HepG2 (cell line): ENCODE measurements around the gene IPO5. TPM values are rescaled to one million over a fixed set of nuclear protein-coding genes. Genes with fewer than 3 reads are reported as not detected.

Experiments
- AGO2 ChIP-seq: fragments of 200-400 bp; formaldehyde crosslinking; optimal IDR thresholded peaks from 2 replicates; pipeline ENCODE3; 2017; ENCODE audit warnings: mild to moderate bottlenecking, low read depth, low read length, moderate library complexity
- ATF2 ChIP-seq: sonication (generic); formaldehyde crosslinking; IDR thresholded peaks from 2 replicates; pipeline ENCODE4 v1.4.0; 2020; ENCODE audit warnings: missing genetic modification reagents
- DNMT3B ChIP-seq: conservative IDR thresholded peaks from 2 replicates; pipeline ENCODE4 v1.6.1; 2016; ENCODE audit warnings: missing biosample characterization, control low read depth
- HINFP ChIP-seq: sonication (generic); formaldehyde crosslinking; IDR thresholded peaks from 2 replicates; pipeline ENCODE4 v1.4.0; 2020; ENCODE audit warnings: low read depth, mild to moderate bottlenecking, missing genetic modification reagents
- KMT2A ChIP-seq: sonication (generic); formaldehyde crosslinking; IDR thresholded peaks from 2 replicates; pipeline ENCODE4 v1.4.0; 2020; ENCODE audit warnings: missing genetic modification reagents
- MAZ ChIP-seq, 2 experiments: sonication (generic) in 1 of 2; formaldehyde crosslinking in 1 of 2; IDR thresholded peaks; 2 replicates each; pipeline versions ENCODE4 v1.5.0 to v1.6.1; 2012 to 2020; ENCODE audit warnings: low read depth in 2 of 2, mild to moderate bottlenecking in 2 of 2, borderline replicate concordance in 1 of 2, improper control_type of control experiment in 1 of 2, low read length in 1 of 2, missing genetic modification reagents in 1 of 2, moderate library complexity in 1 of 2
- MXI1 ChIP-seq: IDR thresholded peaks from 3 replicates; pipeline ENCODE4 v1.6.1; 2012; ENCODE audit warnings: low read depth, low read length, inconsistent platforms, borderline replicate concordance
- MYC ChIP-seq: sonication (generic); formaldehyde crosslinking; IDR thresholded peaks from 2 replicates; pipeline ENCODE4 v1.9.0; 2021; ENCODE audit warnings: missing genetic modification reagents, borderline replicate concordance
- PBX3 ChIP-seq: sonication (generic); formaldehyde crosslinking; IDR thresholded peaks from 2 replicates; pipeline ENCODE4 v1.8.1; 2023; ENCODE audit warnings: missing genetic modification reagents, inconsistent platforms, borderline replicate concordance
- PHF8 ChIP-seq: sonication (generic); formaldehyde crosslinking; IDR thresholded peaks from 2 replicates; pipeline ENCODE4 v1.5.0; 2020; ENCODE audit warnings: missing genetic modification reagents
- POLR2G ChIP-seq: fragments of 200-400 bp; formaldehyde crosslinking; IDR thresholded peaks from 2 replicates; pipeline ENCODE4 v1.6.1; 2018; ENCODE audit warnings: mild to moderate bottlenecking, low read depth, low read length, moderate library complexity
- SAP130 ChIP-seq: IDR thresholded peaks from 2 replicates; pipeline ENCODE4 v1.6.1; 2016; ENCODE audit warnings: low read depth
- YEATS4 ChIP-seq: sonication (generic); formaldehyde crosslinking; IDR thresholded peaks from 2 replicates; pipeline ENCODE4 v1.4.0; 2020; ENCODE audit warnings: missing genetic modification reagents, borderline replicate concordance
- ZC3H13 ChIP-seq: sonication (generic); formaldehyde crosslinking; IDR thresholded peaks from 2 replicates; pipeline ENCODE4 v1.8.1; 2023; ENCODE audit warnings: mild to moderate bottlenecking, missing genetic modification reagents, moderate library complexity
- ZKSCAN5 ChIP-seq: sonication (generic); formaldehyde crosslinking; IDR thresholded peaks from 2 replicates; pipeline ENCODE4 v1.5.1; 2020; ENCODE audit warnings: mild to moderate bottlenecking, missing genetic modification reagents
- ZNF18 ChIP-seq: sonication (generic); formaldehyde crosslinking; IDR thresholded peaks from 2 replicates; pipeline ENCODE4 v1.8.0; 2022; ENCODE audit warnings: mild to moderate bottlenecking, missing genetic modification reagents; ENCODE audit not compliant: insufficient replicate concordance
- ZNF225 ChIP-seq: sonication (generic); formaldehyde crosslinking; IDR thresholded peaks from 2 replicates; pipeline ENCODE4 v1.4.0; 2020; ENCODE audit warnings: mild to moderate bottlenecking, missing genetic modification reagents
- ZNF317 ChIP-seq: sonication (generic); formaldehyde crosslinking; IDR thresholded peaks from 2 replicates; pipeline ENCODE4 v1.5.0; 2020; ENCODE audit warnings: mild to moderate bottlenecking, missing genetic modification reagents
- ZNF329 ChIP-seq: sonication (generic); formaldehyde crosslinking; IDR thresholded peaks from 2 replicates; pipeline ENCODE4 v1.9.0; 2021; ENCODE audit warnings: low read depth, mild to moderate bottlenecking, missing genetic modification reagents
- ZNF543 ChIP-seq: sonication (generic); formaldehyde crosslinking; IDR thresholded peaks from 2 replicates; pipeline ENCODE4 v1.4.0; 2020; ENCODE audit warnings: mild to moderate bottlenecking, missing genetic modification reagents
- ZNF7 ChIP-seq: IDR thresholded peaks from 2 replicates; pipeline ENCODE4 v1.6.1; 2016; ENCODE audit warnings: missing biosample characterization, missing genetic modification reagents
- polyA plus RNA-seq, 8 experiments: library from polyadenylated mRNA; depleted of rRNA in 3 of 8; stranded (reverse) in 7 of 8; unstranded in 1 of 8; fragments of >200 nt; fragmentation: Illumina TruSeq in 4 of 8; extraction: Trizol in 4 of 8; gene quantifications; 2 replicates each; pipeline versions ENCODE4 v1.2.1 to v1.2.3, GENCODE V29; 2011 to 2016; ENCODE audit warnings: low read depth in 4 of 8, missing spikeins in 1 of 8, mixed read lengths in 1 of 8; ENCODE audit not compliant: insufficient read depth in 1 of 8
- total RNA-seq, 5 experiments: library from RNA; depleted of rRNA; stranded (reverse); fragments of >200 nt; fragmentation: Illumina TruSeq; extraction: Trizol; gene quantifications; 2 replicates each; pipeline ENCODE4 v1.2.3, GENCODE V29; 2016; ENCODE audit warnings: low read depth in 1 of 5

IPO5 gene
- total and polyA plus RNA-seq, 2 of the 13 experiments (the other 11 are each of a cell fraction or from before 2014, with no cell fraction given) = 155 to 242 TPM

- TF ChIP-seq MYC = peak; percentile 31; the same call in 1 of the 2 replicates
- TF ChIP-seq PHF8 (CRISPR knock-in tag) = peak; percentile 71
- TF ChIP-seq ZNF317 (CRISPR knock-in tag) = no peak
- peak; percentile 46 for TF ChIP-seq KMT2A (CRISPR knock-in tag)
- TF ChIP-seq ZNF7 (CRISPR knock-in tag) = no peak
- peak; percentile 4; the same call in 1 of the 2 replicates for TF ChIP-seq SAP130
- no peak for TF ChIP-seq ZNF329 (CRISPR knock-in tag)
- peak; percentile 35 for TF ChIP-seq AGO2
- TF ChIP-seq ATF2 (CRISPR knock-in tag) = no peak; the same call in 1 of the 2 replicates
- TF ChIP-seq ZNF225 = no peak
- 0 out of 2 replicates have a peak, but pooled peaks have one; percentile 27 for TF ChIP-seq PBX3 (CRISPR knock-in tag)
- TF ChIP-seq MAZ (IDR thresholded peaks at IDR 0.05; ENCODE audit: borderline replicate concordance, low read depth, low read length) = 0 out of 2 replicates have a peak, but pooled peaks have one; percentile 35
- no peak for TF ChIP-seq MAZ (CRISPR knock-in tag; IDR thresholded peaks at IDR 0.05; ENCODE audit: low read depth)
- peak; percentile 57; the same call in 1 of the 2 replicates for TF ChIP-seq POLR2G
- TF ChIP-seq HINFP (CRISPR knock-in tag) = 0 out of 2 replicates have a peak, but pooled peaks have one; percentile 12
- no peak for TF ChIP-seq DNMT3B
- no peak for TF ChIP-seq ZKSCAN5 (CRISPR knock-in tag)
- peak; percentile 41 for TF ChIP-seq ZNF18 (CRISPR knock-in tag)
- TF ChIP-seq ZC3H13 = peak; percentile 32; the same call in 1 of the 2 replicates
- TF ChIP-seq MXI1 = peak; percentile 54; the same call in 1 of the 3 replicates
- TF ChIP-seq ZNF543 (CRISPR knock-in tag) = peak; percentile 4; the same call in 1 of the 2 replicates
- peak; percentile 67; the same call in 1 of the 2 replicates for TF ChIP-seq YEATS4
Observed at GRCh38 chr13:97976610-97977521, 23.4 kb downstream of the IPO5 start (continued).
